SK-N-SH treated with all-trans-retinoic acid at 6 μM for 48 hours (cell line): ENCODE results near the gene FBXO7.

ENCODE experiments used
- CSRNP3 ChIP-seq: fragments of 250-450 bp; sonication (Bioruptor Pico); IDR thresholded peaks from 2 replicates; pipeline ENCODE4 v1.5.1; 2021; ENCODE audit warnings: mild to moderate bottlenecking, moderate library complexity
- ZFP3 ChIP-seq: fragments of 250-450 bp; sonication (Bioruptor Pico); IDR thresholded peaks from 2 replicates; pipeline ENCODE4 v1.5.0; 2020; ENCODE audit warnings: mild to moderate bottlenecking, moderate library complexity
- ZFP30 ChIP-seq: fragments of 450-650 bp; formaldehyde crosslinking; IDR thresholded peaks from 2 replicates; pipeline ENCODE4 v1.5.0; 2022; ENCODE audit warnings: mild to moderate bottlenecking, moderate library complexity
- TF ChIP-seq, protein P1 (sequence below): fragments of 250-450 bp; sonication (Bioruptor Pico); IDR thresholded peaks from 2 replicates; pipeline ENCODE4 v1.8.0; 2020; ENCODE audit warnings: mild to moderate bottlenecking, moderate library complexity, borderline replicate concordance

DNA sequence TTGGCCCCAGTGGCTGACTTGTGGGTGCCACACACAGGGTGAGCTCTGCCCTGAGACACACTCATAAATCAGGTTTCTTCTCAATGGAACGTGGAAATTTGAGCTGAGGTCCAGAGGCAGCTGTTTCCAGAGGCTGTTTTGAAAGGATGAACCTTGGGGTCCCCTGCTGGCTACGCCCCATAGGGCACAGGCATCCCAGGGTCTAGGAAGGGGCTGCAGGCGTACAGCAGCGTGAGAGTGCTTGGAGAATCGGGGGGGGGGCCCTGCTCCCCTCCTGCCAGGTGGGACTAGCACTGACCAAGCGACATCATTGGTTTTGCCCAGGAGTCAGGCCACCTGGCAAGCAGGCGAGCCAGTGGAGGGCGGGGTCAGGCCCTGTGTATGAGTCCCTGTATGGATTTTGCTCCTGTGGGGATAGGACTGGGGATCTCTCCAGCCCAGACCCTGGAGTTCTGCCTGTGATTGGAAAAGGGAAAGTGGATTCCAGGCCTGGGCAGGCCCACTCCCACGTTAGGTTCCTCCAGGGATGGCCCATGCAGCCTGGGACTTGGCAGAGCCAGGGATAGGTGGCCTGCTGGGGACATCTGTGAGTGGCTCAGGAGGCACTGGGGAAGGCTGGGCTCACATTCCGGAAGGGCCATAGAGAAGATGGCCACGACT, 61.0 kb downstream of the FBXO7 start:
- TF ChIP-seq, protein P1, sequence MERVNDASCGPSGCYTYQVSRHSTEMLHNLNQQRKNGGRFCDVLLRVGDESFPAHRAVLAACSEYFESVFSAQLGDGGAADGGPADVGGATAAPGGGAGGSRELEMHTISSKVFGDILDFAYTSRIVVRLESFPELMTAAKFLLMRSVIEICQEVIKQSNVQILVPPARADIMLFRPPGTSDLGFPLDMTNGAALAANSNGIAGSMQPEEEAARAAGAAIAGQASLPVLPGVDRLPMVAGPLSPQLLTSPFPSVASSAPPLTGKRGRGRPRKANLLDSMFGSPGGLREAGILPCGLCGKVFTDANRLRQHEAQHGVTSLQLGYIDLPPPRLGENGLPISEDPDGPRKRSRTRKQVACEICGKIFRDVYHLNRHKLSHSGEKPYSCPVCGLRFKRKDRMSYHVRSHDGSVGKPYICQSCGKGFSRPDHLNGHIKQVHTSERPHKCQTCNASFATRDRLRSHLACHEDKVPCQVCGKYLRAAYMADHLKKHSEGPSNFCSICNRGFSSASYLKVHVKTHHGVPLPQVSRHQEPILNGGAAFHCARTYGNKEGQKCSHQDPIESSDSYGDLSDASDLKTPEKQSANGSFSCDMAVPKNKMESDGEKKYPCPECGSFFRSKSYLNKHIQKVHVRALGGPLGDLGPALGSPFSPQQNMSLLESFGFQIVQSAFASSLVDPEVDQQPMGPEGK = no peak
- TF ChIP-seq ZFP3 = no peak
- no peak for TF ChIP-seq CSRNP3 (CRISPR knock-in tag)
- TF ChIP-seq ZFP30 = no peak
